ENCODE results near the gene SKP2. TPM values are rescaled to one million over a fixed set of nuclear protein-coding genes. Genes with fewer than 3 reads are reported as not detected.

The SKP2 gene
- total RNA-seq, 1 experiment from 2014 or later = 21.7 TPM

DNA sequence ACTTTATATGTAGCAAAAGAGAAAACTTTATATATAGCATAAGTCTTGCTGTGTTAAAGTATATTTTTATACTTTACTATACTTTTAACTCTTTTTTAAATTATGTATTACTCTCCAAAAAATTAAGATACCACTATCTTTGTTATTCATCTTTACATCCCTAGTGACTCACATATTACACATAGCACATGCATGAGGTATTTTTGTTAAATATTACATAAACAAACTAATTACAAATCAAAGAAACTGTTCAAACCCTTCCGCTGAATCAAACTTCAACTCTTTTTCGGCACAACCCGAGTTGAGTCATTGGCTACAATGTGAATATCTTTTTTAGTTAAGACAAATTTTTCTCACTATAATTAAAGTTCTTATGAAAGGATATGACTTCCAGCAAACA, 57.8 kb downstream of the SKP2 start:
- H3K4me1 Mint-ChIP-seq (ENCODE audit: insufficient read depth, unreplicated experiment) = no peaks in the 10 kb centered on the region
- DNase-seq (ENCODE audit: unreplicated experiment) = peak; percentile 22
- H3K9me3 Mint-ChIP-seq (ENCODE audit: unreplicated experiment) = no peaks in the 10 kb centered on the region
- ChIA-PET CTCF (no interaction called here), POLR2A (interaction anchor here (0.7 to 1.3 kb wide), 3 partner anchors 27 to 396 kb away, joined by 3 to 4 read pairs (median 3); no protein-coding TSS in a partner anchor)
- no peaks in the 10 kb centered on the region for H3K27me3 Mint-ChIP-seq (ENCODE audit: insufficient read depth, unreplicated experiment)
- TF ChIP-seq, protein P1, sequence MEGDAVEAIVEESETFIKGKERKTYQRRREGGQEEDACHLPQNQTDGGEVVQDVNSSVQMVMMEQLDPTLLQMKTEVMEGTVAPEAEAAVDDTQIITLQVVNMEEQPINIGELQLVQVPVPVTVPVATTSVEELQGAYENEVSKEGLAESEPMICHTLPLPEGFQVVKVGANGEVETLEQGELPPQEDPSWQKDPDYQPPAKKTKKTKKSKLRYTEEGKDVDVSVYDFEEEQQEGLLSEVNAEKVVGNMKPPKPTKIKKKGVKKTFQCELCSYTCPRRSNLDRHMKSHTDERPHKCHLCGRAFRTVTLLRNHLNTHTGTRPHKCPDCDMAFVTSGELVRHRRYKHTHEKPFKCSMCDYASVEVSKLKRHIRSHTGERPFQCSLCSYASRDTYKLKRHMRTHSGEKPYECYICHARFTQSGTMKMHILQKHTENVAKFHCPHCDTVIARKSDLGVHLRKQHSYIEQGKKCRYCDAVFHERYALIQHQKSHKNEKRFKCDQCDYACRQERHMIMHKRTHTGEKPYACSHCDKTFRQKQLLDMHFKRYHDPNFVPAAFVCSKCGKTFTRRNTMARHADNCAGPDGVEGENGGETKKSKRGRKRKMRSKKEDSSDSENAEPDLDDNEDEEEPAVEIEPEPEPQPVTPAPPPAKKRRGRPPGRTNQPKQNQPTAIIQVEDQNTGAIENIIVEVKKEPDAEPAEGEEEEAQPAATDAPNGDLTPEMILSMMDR (IDR thresholded peaks at IDR 0.05; ENCODE audit: unreplicated experiment) = no peak
- H3K27ac Mint-ChIP-seq (ENCODE audit: low read depth, unreplicated experiment) = no peak overlapping the region
- intact Hi-C loops (cut with micrococcal nuclease) = no loop called here
- BruUV-seq (replicated peaks) = no TSS peak
- H3K4me3 Mint-ChIP-seq (ENCODE audit: unreplicated experiment) = no peak overlapping the region
- H3K36me3 Mint-ChIP-seq (ENCODE audit: insufficient read depth, unreplicated experiment) = peaks cover 44% of the 10 kb centered on the region

DNA sequence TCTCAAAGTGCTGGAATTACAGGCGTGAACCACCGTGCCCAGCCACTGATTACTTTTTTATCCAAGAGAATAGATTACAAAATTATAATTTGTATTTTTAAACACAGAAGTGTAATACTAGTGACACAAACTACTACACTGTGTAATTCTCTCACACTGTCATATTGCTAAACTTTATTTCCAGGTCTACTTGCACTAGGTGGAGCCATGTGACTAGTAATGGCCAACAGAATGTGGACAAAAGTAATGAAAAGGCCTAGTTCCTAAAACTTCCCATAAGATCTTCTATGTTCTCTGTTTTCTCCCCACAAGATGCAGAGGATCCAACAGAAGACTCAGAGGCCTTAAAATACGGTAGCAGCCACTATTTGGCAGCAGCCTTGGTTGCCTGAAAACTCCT, 62.5 kb downstream of the SKP2 start:
- CTCF ChIA-PET = interaction anchor here (0.6 kb wide), 1 partner anchor 989 kb away, joined by 4 read pairs; no protein-coding TSS in a partner anchor
- POLR2A ChIA-PET = no interaction called here
- intact Hi-C loops (cut with micrococcal nuclease) = no loop called here
- Mint-ChIP-seq H3K36me3 (ENCODE audit: insufficient read depth, unreplicated experiment) (peaks cover 61% of the 10 kb centered on the region), H3K9me3 (ENCODE audit: unreplicated experiment) (no peaks in the 10 kb centered on the region), H3K27ac (ENCODE audit: low read depth, unreplicated experiment) (no peak overlapping the region), H3K27me3 (ENCODE audit: insufficient read depth, unreplicated experiment) (no peaks in the 10 kb centered on the region), H3K4me3 (ENCODE audit: unreplicated experiment) (no peak overlapping the region), H3K4me1 (ENCODE audit: insufficient read depth, unreplicated experiment) (no peaks in the 10 kb centered on the region)
- no TSS peak for BruUV-seq (replicated peaks)
- TF ChIP-seq, protein P1 (IDR thresholded peaks at IDR 0.05; ENCODE audit: unreplicated experiment) = no peak
- no peak for DNase-seq (ENCODE audit: unreplicated experiment)

DNA sequence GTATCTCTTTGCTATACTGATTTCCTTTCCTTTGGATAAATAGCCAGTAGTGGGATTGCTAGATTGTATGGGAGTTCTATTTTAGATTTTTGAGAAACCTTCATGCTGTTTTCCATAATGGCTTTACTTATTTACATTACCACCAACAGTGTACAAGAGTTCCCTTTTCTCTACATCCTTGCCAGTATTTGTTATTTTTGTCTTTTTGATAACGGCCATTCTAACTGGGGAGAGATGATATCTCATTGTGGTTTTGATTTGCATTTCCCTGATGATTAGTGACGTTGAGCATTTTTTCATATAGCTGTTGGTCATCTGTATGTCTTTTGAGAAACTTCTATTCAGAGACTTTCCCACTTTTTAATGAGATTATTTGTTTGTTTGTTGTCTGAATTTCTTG, 64.0 kb downstream of the SKP2 start:
- Mint-ChIP-seq H3K9me3 (ENCODE audit: unreplicated experiment) (no peaks in the 10 kb centered on the region), H3K27ac (ENCODE audit: low read depth, unreplicated experiment) (no peak overlapping the region), H3K27me3 (ENCODE audit: insufficient read depth, unreplicated experiment) (no peaks in the 10 kb centered on the region), H3K36me3 (ENCODE audit: insufficient read depth, unreplicated experiment) (peaks cover 68% of the 10 kb centered on the region), H3K4me1 (ENCODE audit: insufficient read depth, unreplicated experiment) (no peaks in the 10 kb centered on the region), H3K4me3 (ENCODE audit: unreplicated experiment) (no peak overlapping the region)
- intact Hi-C loops (cut with micrococcal nuclease) = no loop called here
- POLR2A ChIA-PET = no interaction called here
- TF ChIP-seq, protein P1 (IDR thresholded peaks at IDR 0.05; ENCODE audit: unreplicated experiment) = no peak
- DNase-seq (ENCODE audit: unreplicated experiment) = no peak
- CTCF ChIA-PET = interaction anchor here (1.5 kb wide), 1 partner anchor 22 kb away, joined by 6 read pairs; no protein-coding TSS in a partner anchor
- no TSS peak for BruUV-seq (replicated peaks)

DNA sequence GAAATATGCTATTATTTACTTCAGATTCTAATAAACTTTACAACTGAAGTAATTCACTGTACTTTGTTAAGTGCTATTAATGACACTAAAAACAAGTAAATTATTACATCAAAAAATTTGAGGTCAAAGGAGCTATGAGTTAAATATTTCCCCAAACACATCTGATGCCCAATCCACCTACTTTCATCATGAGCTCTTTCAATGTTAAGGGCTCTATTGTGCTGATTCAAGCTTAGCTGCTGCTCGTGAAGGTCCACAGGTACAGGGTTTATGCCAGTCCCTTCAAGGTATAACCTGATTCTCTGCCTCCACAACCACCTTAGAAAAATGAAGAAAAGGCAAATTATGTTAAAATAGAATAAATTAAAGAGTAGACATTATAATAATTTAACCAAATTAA, 65.7 kb downstream of the SKP2 start:
- DNase-seq (ENCODE audit: unreplicated experiment) = no peak
- Mint-ChIP-seq H3K4me1 (ENCODE audit: insufficient read depth, unreplicated experiment) (no peaks in the 10 kb centered on the region), H3K9me3 (ENCODE audit: unreplicated experiment) (no peaks in the 10 kb centered on the region), H3K27me3 (ENCODE audit: insufficient read depth, unreplicated experiment) (no peaks in the 10 kb centered on the region), H3K27ac (ENCODE audit: low read depth, unreplicated experiment) (no peak overlapping the region), H3K4me3 (ENCODE audit: unreplicated experiment) (no peak overlapping the region), H3K36me3 (ENCODE audit: insufficient read depth, unreplicated experiment) (peaks cover 60% of the 10 kb centered on the region)
- intact Hi-C loops (cut with micrococcal nuclease) = no loop called here
- CTCF ChIA-PET = interaction anchor here (0.7 to 1.4 kb wide), 3 partner anchors 12 to 310 kb away, joined by 3 to 4 read pairs (median 3); no protein-coding TSS in a partner anchor
- no TSS peak for BruUV-seq (replicated peaks)
- TF ChIP-seq, protein P1 (IDR thresholded peaks at IDR 0.05; ENCODE audit: unreplicated experiment) = no peak
- POLR2A ChIA-PET = interaction anchor here (1.4 to 4.3 kb wide), 3 partner anchors 20 to 37 kb away, joined by 4 to 17 read pairs (median 11); partner anchors contain the start of gene NADK2

All from MCF 10A (cell line).